GM21515 (cell line): ENCODE measurements around the gene ITGA8.
A peak's percentile ranks its signal among the peaks of the same experiment; 100 is the strongest.

Experiments used
- ATAC-seq: cut with Tn5 transposase; IDR thresholded peaks from one replicate; pipeline ENCODE4 v1.9.1; 2021; ENCODE audit not compliant: unreplicated experiment

ITGA8 gene

GRCh38 chr10:15737656-15738055 is 17.9 kb upstream of the ITGA8 start:
- no peak for ATAC-seq

DNA sequence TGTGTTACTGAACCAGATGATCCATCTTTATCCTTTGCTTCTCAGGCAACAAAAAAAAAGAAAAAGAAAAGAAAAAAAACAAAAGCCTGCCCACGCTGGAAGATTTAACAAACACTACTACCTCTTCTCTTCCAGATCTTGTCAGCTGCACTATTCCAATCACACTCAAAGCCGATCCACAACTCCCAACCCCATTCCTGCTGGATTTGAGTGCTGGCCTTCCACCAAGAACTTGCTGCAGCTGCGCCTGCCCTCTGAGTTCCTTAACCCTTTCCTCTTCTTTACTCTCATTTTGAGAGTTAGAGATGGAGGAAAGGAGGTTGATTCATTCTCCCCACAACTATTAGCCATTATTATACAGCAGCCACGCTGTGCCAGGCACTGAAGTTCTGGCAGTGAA is 16.0 kb upstream of the ITGA8 start:
- no peak for ATAC-seq

DNA sequence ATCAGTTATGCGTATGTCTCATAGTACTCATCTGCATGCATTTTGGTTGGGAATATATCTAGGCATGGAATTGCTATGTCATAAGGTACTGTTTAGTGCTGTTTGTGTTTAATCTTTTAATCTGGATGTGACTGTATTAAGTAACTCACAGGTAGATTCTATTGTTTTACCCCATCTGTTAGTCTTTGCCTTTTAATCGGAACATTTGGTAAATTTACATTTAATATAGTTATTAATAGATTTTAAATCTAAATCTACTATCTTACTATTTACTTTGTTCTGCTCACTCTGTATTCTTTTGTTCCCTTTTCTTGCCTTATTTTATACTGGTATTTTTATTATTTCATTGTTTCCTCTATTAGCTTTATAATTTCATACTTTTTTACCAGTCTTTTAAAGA is 10.6 kb upstream of the ITGA8 start:
- ATAC-seq = no peak

DNA sequence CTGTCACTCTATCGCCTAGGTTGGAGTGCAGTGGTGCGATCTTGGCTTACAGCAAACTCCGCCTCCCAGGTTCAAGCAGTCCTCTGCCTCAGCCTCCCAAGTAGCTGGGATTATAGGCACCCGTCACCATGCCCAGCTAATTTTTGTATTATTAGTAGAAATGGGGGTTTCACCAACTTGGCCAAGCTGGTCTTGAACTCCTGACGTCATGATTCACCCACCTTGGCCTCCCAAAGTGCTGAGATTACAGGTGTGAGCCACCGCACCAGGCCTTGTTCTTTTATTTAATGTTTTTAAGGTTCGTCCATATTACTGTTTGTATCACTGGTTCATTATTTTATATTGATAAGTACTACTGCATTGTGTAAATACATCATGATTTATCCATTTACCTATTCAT is 10.2 kb upstream of the ITGA8 start:
- no peak for ATAC-seq

DNA sequence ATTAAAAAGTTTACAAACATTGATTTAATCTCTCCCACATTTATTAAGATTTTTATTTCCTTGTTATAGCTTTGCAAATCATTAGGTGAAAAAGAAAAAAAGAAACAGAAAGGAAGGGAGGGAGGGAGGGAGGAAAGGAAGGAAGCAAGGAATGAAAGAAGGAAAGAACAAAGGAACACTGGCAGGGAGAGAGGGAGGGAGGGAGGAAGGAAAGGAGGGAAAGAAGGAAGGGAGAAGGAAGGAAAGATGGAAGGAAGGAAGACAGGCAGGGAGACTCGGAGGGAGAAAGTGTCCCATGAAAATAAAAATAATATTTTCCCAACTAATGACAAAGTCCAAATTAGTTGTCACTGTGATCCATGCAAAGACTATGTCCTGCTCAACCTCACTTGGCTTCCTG is 6.3 kb upstream of the ITGA8 start:
- no peak for ATAC-seq

DNA sequence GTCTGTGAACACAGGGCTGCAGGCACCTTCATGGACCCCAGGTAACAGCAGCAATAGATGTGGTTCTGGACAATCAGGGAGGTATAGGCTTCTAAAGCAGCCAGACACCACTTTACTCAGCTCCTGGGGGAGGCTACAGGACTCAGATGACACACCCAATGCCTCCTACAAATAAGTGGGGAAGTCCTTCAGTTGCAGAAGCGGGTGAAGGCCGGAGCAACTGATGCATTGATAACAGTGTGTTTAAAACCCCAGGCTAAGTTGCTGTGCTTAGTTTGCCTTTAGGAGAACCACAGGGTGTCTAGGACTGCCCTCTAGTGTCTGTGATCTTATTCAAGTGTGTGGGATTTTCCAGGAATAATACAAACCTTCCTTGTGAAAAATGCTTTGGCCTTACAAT is 5.9 kb upstream of the ITGA8 start:
- ATAC-seq = peak; percentile 47

- no peak for ATAC-seq
Measured at GRCh38 chr10:15724683-15725082, 5.0 kb upstream of the ITGA8 start.

DNA sequence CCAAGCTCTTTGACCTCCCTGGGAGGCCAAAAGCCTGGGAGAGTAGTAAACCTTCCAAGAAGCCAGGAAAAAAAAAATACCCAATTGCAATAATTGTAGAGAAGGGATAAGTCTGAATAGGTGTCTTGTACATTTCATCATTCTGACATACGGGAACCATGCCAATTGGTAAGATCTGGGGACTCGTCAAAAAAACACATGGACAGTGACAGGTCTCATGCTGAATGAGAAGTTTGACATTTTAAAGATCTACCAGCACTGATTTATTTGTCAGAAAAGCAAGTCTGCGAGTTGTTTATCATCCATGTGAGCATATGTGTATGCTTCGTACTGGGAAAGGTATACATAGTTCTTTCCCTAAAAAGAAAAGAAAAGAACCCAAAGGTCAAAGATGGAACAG is 4.1 kb upstream of the ITGA8 start:
- no peak for ATAC-seq

DNA sequence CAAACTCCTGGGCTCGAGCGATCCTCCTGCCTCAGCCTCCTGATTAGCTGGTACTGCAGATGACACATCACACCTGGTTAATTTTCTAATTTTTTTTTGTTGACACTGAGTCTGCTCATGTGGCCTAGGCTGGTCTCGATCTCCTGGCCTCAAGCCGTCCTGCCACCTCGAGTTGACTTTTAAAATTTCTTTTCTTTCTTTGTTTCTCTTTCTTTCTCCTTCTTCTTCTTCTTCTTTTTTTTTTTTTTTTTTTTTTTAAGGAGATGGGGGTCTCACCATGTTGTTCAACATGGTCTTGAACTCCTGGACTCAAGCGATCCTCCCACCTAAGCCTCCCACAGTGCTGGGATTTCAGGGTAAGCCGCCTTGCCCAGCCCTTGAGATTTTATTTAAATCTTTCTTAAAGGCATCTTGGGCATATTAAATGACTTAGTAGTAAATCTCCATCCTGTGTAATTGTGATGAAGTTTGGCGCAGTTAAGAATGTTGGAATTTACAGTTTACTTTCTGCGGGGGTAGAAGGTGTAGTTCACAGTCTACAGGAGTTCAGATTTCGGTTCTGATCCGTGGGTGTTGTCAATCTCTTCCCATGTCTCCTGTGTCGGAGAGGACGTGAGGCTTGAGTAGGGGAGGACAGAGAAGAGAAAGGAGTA is 1.0 kb upstream of the ITGA8 start:
- ATAC-seq = no peak

GRCh38 chr10:15719049-15719898 is 448 bp downstream of the ITGA8 start:
- ATAC-seq = no peak

- ATAC-seq = no peak
Measured at GRCh38 chr10:15718694-15719048, 1.1 kb downstream of the ITGA8 start.

DNA sequence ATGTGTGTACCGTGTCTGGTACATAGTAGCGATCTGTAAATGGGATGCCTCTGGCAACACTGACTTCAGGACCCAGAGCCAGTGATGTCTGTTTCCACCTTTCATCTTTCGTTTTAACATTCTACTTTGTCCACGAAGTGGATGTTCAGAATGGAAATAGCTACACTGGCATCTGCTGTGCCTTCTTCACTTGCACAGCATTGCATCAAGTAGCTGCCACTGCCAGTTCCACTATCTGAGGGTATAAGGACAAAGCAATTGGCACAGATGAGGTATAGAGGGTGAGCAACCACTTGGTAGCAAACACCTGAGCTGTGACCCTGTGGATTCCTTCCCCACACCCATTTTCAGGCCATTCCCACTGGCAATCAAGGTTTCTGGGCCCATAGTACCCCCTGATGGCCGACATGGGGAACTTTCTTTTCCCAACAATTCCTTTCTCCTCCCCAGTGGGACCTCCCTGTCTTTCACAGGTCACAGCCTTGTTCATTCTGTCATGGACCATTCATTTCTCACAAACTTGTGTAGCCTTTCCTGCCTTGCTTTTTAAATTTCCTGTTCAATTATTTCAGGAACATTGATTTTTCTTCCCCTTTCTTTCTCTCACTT is 4.0 kb downstream of the ITGA8 start:
- no peak for ATAC-seq

GRCh38 chr10:15714847-15715246 is 4.9 kb downstream of the ITGA8 start:
- no peak for ATAC-seq

DNA sequence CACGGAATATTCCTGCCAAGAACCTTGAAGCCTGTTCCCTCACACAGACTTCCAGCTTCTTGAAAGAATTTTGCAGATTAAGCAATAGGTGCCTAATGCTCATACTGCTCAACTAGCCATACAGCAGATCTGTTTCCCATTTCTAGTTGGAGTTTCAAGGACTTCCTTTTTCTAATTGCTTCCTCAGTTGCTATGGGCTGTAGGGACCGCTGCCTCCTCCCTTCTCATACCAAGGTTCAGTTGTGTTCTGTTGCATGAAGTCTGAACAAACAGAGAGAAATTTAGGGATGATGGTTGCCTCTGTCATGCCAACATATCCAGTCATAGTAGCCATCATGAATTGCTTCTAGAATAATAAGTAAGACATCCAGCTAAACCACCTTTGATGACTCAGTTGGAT is 6.8 kb downstream of the ITGA8 start:
- no peak for ATAC-seq

- ATAC-seq = no peak
Measured at GRCh38 chr10:15710455-15710854, 9.3 kb downstream of the ITGA8 start.

DNA sequence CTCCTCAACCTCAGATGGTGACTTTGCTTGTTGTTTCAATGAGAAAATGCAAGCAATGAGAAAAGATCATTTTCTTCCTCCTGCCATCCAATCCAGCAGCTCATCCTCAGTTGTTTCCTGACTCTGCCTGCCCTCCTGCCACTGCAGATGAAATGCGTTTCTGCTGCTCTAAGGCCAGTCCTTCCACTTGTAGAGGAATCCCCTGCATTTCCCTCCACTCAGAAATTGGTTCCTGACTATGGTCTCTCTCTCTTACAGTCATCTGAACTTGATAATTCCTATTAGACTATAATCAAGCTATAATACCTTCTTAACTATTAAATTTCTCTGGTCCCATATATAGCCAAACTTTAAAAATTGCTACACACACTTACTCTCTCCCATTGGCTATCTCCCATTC is 14.4 kb downstream of the ITGA8 start:
- ATAC-seq = no peak

GRCh38 chr10:15704581-15704968 is 15.1 kb downstream of the ITGA8 start:
- no peak for ATAC-seq

GRCh38 chr10:15703944-15704580 is 15.7 kb downstream of the ITGA8 start:
- ATAC-seq = no peak

DNA sequence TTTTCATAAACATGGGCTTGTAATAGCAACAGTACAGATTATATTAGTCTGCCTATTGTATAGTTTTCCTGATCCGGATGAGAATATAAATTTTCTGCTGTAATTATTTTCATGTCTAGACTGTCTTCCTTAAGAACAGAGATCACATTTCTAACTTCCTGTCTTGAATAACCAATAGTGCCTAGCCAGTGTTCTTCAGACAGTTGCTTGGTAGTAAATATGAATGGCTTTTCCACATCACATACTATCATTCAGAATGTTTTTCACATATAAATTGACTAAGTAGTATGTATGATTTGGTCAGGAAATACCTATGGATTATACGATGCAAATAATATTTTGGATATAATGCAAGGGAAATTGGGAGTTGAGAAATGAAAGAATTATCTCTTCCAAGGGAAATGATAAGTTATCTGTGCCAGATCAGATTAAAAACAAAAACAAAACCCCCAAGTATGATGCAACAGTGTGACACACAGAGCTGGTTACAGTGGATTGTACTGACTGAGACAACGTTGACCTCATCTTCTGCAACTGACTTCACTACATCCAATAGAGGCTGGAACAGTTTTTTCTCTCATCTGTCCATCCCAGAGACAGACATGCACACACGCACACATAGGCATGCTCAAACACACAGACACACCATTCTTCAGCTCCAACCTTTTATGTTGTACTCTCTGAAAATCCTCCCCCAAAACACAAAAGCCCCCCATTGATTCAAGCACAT is 16.4 kb downstream of the ITGA8 start:
- ATAC-seq = no peak

DNA sequence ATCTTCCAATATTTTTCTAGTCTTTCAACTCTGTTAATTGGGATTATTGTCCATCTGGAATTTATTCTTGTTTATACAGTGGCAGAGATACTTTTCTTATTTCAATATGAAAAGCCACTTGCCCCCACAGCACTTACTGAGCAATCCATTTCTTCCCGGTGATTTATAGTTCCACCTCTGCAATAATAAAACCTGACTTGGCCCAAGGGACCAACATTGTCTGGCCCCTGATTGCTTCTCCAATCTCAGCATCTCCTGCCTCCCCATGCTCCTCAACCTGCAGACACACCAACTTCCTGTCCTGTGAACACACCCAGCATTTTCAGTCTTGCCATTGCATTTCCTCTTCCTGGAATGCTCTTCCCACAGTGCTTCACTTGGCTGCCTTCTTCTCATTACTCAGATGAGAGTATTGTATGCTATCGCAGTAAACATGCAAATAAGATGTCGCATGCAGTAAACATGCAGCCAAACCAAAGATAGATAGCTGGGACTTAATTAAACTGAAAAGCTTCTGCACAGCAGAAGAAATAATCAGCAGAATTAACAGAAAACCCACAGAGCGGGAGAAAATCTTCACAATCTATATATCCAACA is 19.5 kb downstream of the ITGA8 start:
- ATAC-seq = no peak

DNA sequence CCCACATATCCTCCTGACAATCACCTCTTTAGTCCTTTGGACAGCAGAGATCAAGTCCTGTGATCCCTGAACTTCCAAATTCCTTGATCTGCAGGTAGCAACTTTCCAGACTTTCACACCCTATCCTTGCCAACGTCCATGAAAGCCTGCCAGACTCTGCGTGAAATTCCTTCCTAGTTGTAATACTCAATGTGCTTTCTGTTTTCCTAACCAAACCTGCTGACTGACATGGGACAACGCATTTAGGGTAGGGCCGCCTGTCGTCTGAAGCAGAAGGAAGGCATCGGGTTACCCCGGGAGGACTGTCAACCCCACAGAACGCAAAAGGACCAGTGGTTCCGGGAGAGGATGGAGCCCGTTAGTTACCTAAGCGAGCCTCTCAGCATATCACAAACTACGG is 23.9 kb downstream of the ITGA8 start:
- ATAC-seq = no peak
